GM19397 (cell line): ENCODE measurements around the gene TXN2.

Source experiments
- ATAC-seq: cut with Tn5 transposase; IDR thresholded peaks from one replicate; pipeline ENCODE4 v1.9.1; 2021; ENCODE audit warnings: mild to moderate bottlenecking, moderate library complexity; ENCODE audit not compliant: unreplicated experiment

The TXN2 gene

GRCh38 chr22:36486619-36487384 lies 5.4 kb upstream of the TXN2 start:
- no peak for ATAC-seq

DNA sequence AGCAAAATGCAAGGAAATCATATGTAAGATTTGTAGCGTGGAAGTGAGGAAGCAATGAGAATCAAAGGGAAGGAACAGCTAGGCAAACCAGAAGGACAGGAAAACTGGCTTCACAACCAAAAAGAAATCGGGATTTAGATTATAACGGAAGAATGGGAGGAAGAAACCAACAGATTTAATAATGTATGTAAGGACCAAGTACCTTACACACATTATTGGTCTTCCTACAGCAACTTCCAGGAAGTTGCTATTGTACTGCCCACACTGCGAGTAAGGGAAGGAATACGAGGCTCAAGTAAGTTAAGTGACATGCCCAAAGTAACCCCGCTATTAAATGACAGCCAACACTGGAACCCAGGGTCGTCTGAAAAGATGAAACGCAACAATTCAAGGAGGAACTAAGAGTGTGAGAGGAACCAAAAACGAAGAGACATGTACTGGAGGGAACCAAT lies 473 bp downstream of the TXN2 start:
- no peak for ATAC-seq

- ATAC-seq: no peak
Measured at GRCh38 chr22:36478966-36479365, 2.5 kb downstream of the TXN2 start.

DNA sequence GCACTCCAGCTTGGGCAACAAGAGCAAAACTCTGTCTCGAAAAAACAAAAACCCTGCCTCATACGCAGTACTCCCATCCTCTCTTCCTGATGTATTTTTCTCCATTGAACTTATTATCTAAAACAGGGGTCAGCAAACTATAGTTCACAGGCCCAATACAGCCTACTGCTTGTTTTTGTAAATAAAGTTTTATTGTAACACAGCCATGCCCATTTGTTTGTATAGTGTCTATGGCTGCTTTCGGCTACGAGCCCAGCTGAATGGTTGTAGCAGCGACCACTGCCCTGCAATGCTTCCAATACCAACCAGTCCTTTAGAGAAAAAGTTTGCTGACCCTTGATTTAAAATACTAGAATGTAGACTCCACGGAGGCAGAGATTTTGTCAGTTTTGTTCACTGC lies 6.1 kb downstream of the TXN2 start:
- ATAC-seq: no peak

- ATAC-seq: no peak
Measured at GRCh38 chr22:36472689-36473088, 8.8 kb downstream of the TXN2 start.

DNA sequence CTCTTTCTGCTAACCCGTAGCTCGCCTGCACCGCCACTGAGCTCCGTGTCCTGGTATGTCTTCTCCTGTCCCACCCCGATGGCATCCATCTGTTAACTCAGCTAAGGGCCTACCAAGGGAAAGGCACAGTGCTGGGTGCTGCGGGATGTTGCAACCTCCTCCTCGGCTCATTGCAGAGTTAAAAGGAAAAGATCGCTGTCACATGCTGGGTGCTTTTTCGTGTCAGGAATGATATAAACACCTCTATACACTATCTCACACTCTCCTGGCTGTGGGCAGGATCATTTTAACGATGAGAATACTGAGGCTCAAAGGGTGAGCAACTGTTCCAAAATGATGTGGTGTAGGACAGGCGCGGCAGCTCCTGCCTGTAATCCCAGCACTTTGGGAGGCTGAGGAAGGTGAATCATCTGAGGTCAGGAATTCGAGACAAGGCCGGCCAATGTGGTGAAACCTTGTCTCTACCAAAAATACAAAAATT lies 10.1 kb downstream of the TXN2 start:
- no peak for ATAC-seq

DNA sequence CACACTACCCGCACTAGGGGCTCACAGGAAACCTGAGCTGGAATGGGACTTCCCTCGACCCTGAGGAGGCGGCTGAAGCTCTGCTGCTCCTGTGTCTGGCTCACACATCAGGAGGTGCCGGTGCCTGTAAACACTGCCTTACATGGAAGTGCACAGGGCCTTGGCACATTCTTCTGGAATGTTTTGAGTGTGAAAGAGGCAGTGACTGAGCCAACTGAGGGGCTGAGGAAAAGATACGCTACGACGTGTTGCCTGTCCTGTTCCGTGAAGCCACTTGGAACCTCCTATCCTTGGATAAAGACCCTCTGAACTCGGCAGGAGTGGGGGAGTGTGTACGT lies 10.5 kb downstream of the TXN2 start:
- no peak for ATAC-seq

DNA sequence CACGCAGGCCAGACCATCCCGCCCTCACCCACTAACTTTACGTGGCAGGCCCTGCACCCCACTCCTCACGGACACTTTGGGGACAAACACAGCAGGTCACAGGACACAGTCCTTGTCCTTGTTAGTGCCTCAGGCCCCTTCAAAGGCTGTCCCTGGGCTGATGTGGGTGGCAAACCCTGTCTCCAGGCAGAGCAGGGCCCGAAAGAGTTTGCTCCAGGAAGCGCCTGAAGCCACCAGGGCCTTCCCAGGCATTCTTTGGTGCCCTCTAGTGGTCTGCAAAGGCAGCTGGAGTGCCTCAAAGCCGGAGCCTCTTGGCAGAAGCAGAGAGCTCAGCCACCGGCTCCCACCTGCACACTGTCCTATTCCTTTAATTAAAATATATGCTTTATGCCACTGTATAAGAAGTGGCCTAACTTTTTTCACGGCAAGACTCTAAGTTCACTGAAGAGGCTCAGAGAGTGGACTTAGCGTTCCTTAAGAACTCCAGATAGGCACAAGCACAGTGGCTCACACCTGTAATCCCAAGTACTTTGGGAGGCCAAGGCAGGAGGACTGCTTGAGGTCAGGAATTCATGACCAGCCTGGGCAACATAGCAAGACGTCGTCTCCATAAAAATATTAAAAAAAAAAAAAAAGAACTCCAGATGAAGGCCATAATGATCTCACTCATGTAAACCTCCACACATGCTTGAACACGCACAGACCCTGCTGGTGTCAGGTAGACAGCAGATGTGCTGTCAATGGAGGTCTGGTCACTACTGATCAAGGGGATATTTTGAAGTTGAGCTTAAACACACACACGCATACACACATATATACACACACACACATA lies 11.1 kb downstream of the TXN2 start:
- ATAC-seq: no peak

- no peak for ATAC-seq
Measured at GRCh38 chr22:36469094-36469710, 12.2 kb downstream of the TXN2 start.

DNA sequence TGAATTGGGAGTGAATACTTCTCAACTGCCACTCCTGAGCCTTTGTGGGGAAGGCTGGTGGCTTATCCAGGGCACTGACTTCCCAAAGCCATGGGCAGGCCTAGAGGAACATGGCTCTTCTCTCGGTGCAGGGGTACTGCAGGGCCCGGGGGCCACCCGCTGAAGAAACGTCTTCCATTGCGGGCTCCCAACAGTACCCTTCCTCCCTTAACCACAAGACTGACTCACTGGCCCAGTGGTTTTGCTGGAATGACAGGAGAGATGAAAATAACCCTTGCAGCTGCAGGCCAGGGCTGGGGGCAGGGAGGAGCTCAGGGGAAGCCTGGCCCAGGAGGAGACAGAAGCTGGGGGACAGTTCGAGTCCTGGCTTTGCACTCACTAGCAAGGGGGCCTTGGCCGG lies 13.5 kb downstream of the TXN2 start:
- ATAC-seq: no peak

GRCh38 chr22:36467042-36467810 lies 14.2 kb downstream of the TXN2 start:
- ATAC-seq: no peak

DNA sequence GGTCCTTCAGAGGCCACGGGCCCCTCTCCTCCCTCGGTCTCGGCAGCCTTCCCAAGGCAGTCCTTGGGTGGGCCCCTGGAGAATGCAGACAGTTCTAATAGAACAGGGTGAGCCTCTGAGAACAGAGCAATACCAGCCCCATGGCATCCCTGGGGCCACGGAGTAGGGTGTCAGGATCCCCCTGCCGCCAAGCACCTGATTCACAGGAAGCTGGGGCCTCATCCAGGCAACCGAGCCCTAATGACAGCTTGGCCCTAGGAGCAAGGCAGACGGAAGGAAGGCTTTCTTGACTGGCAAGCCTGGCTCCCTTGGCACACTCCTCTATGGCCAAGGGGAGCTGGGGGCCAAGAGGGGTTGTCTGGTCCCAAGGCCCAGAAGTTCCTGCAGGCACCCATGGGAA lies 15.2 kb downstream of the TXN2 start:
- no peak for ATAC-seq

DNA sequence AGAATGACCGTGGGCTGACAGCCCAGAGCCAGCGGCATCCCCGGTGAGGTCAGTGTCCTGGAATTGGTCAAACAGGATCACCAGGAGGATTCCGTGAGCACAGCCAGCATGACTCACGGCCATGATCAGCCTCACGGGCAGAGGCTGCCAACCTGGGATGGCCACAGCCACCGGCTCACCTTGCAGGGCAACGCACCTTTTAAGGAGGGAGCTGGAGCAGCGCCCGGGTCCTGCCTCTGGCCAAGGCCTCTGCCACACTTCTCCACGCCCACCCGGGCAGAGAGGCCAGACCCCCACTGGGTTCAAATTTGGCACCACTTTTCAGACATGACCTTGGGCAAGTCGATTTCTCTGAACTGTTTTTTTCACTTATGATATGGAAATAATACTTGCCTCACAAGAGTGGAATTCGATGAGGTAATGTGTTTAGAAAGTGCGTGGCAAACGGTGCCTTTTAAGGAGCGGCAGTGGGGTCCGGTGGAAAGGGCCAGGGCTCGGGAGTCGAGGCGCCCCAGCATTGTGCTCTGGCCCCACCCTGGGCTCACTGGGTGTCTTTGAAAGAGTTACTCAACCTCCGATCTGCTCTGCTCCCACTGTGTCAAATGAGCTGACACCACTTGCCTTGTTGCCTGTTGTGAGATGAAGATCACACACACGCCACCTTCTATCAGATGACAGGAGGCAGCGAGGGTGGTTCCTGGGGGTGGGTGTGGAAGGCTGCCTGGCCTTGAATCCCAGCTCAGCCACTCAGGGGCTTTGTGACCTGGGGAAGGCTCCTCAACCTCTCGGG lies 16.0 kb downstream of the TXN2 start:
- no peak for ATAC-seq

DNA sequence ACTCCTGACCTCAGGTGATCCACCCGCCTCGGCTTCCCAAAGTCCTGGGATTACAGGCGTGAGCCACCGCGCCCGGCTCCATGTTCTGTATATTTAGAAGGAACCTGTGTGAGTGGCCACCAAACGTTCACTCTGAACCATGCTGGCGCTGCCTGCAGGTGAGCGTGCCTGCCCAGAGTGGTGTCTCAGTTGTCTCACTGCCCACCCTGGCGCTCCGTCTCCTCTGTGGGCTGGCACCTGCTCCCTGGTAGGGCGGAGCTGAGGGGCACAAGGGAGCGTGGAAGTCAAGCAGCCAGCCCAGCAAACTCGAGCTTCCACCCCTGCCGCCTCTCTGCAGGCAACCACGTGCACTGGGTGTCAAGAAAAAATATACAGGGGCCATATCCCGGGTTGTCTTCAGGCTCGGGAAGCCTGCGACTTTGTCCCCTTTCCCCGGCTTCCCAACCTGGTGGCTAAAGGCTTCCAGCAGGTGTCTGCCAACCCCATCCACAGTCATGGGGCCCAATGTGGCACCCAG lies 16.7 kb downstream of the TXN2 start:
- no peak for ATAC-seq

- ATAC-seq: no peak
Measured at GRCh38 chr22:36463783-36464184, 17.7 kb downstream of the TXN2 start.

DNA sequence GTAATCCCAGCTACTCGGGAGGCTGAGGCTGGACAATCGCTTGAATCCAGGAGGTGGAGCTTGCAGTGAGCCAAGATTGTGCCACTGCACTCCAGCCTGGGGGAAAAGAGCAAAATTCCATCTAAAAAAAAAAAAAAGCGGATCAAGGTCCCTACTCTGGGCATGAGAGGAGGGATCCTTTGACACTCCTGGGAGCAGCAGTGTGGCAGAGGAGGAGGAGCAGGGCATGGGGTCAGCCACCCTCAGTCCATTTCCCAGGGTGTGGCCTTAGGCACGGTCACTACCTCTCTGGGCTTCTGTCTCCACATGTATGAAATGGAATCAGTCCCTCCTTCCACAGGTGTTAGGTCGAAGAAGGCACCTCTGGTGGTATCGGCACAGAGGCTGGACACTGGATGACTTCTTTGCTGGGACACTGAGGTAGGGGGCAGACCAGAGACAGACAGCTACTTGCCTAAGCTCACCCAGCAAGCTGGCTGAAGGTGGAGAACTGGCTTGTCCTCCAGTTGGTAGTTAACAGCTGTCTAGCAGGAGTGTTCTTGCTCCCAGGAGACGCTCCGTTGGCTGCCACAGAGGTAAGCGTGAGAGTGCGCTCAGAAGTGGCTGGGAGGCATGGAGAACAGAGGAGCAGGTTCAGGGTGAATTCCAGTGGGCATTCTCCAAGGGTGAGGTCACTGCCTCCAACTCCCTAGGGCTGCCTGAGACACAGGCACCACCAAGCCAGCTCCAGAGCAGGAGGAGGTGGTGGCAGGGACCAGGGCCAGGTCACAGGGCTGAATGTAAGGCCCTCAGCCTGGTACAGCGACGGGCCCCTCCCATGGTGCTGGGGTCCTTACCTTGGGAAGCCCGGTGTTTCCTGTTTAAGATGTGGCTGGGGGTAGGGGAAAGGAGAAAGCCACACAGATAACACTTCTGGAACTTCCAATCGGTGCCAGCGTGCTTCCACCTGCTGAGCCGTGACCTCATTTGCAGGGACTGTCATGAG lies 19.5 kb downstream of the TXN2 start:
- no peak for ATAC-seq

DNA sequence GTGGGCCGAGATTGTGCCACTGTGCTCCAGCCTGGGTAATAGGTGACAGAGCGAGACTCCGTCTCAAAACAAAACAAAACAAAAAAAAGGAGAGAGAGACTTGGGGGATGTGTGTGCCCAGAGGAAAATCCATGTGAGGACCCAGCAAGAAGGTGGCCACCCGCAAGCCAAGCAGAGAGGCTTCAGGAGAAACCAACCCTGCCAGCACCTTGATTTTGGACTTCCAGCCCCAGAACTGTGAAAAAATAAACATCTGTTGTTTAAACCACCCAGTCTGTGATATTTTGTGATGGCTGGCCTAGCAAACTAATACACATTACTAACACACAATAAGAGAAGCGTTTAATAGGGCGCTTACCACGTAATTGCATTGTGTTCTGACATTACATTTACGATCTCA lies 21.2 kb downstream of the TXN2 start:
- no peak for ATAC-seq

DNA sequence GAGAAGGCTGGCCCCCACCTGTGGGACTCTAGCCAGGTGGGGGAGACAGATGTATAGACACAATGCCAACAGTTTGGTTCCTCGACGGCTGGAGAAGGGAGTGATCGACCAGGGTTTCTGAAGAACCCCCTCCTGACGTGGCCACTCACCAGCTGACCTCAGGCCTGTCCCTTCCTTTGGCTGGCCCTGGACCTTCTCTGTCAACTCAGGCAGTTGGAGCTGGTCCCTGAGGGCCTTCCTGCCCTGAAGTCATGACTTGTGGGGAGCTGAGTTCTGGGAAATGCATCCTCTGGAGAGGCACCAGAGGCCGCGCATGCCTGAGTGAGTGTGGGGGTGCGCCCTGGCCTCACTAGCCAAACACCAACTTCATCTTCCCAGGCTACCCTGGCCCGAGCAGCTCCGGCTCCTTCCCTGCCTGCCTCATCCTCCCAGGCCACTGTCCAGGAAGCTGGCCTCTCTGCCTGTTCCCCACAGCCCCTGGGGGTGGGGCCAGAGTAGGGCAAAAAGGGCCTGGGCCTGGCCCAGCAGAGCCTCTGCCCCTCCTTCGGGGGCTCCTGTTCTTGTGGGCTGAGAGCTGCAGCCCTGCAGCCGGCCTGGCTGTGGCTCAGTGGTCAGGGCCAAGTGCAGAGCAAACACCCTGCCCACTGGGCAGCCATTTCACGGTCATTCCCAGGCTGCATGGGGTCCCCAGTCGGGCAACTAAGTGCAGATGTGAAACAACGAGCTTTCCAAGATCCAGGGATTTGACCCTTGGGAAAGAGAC lies 23.6 kb downstream of the TXN2 start:
- ATAC-seq: no peak
